GM03348 (cell line): ENCODE data around the gene OR5H2.
A peak's percentile ranks its signal among the peaks of the same experiment; 100 is the strongest.
"Not testable (repeated sequence)": the region's sequence is repeated elsewhere in the genome, so short reads cannot be mapped to it uniquely, and the experiment has no call there.

Experiments
- DNase-seq: peaks from one replicate; pipeline ENCODE4 v3.0.0; 2012; ENCODE audit warnings: low spot score

The OR5H2 gene

DNA sequence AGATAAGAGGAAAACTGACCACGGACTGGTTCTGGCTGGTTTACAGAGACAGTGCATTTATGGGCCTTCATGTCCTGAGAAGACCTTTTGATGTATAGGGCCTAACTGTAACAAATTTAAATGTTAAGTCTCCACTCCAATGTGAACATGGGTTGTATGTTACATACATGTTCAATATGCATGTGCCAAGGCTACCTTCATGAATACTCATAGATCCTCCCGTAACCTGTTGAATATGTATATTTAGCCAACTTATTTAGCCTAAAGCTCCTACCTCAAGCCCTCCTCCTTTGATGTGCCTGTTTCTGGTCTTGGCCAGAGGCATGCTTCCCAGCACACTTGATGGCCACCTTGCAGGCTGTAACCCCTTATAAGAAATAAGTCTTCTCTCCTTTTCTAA lies at the start of gene OR5H2:
TSS of gene OR5H2 (plus strand) at position 301 of the 400 bp plus-strand sequence. CDS start 398 bp downstream, outside the sequence.
- no peak for DNase-seq

- no peak for DNase-seq
These were observed 48.8 kb upstream of the OR5H2 start for GRCh38 chr3:98233468-98233867.

- no peak for DNase-seq
These were observed 42.2 kb upstream of the OR5H2 start for GRCh38 chr3:98240131-98240530.

DNA sequence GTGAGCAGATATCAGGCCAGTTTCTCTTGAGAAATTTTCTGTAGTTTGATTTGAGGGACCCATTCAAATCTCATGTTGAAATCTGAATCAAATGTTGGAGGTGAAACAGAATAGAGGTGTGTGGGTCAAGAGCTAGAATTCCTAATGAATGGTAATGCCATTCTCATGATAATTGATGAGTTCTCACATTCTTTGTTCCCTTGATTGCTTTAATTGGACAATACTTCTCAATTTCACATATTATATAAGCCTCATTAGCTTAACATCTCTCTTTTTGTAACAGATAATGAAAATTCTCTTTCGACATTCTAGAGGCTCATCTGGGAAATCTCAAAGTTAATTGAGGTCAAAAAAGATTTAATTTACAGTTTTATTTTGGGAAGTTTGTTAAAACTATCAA lies 40.1 kb upstream of the OR5H2 start:
- no peak for DNase-seq

GRCh38 chr3:98243843-98244242 lies 38.5 kb upstream of the OR5H2 start:
- no peak for DNase-seq

- DNase-seq = no peak
These were observed 36.2 kb upstream of the OR5H2 start for GRCh38 chr3:98246142-98246541.

GRCh38 chr3:98256026-98256425 lies 26.3 kb upstream of the OR5H2 start:
- not testable (repeated sequence) for DNase-seq

GRCh38 chr3:98259707-98260106 lies 22.6 kb upstream of the OR5H2 start:
- no peak for DNase-seq

GRCh38 chr3:98262046-98262445 lies 20.3 kb upstream of the OR5H2 start:
- DNase-seq = no peak

GRCh38 chr3:98263944-98264343 lies 18.4 kb upstream of the OR5H2 start, which contains the start of gene OR5H6:
Gene OR5H6, plus strand, starts transcription at chr3:98264244. Its CDS starts 89 bp downstream, at chr3:98264333.
- no peak for DNase-seq

- DNase-seq = no peak
These were observed 12.5 kb upstream of the OR5H2 start for GRCh38 chr3:98269846-98270245.

GRCh38 chr3:98272126-98272525 lies 10.2 kb upstream of the OR5H2 start:
- no peak for DNase-seq

- no peak for DNase-seq
These were observed 7.4 kb upstream of the OR5H2 start for GRCh38 chr3:98274914-98275313.

GRCh38 chr3:98290916-98291315 lies 8.6 kb downstream of the OR5H2 start:
- no peak for DNase-seq

DNA sequence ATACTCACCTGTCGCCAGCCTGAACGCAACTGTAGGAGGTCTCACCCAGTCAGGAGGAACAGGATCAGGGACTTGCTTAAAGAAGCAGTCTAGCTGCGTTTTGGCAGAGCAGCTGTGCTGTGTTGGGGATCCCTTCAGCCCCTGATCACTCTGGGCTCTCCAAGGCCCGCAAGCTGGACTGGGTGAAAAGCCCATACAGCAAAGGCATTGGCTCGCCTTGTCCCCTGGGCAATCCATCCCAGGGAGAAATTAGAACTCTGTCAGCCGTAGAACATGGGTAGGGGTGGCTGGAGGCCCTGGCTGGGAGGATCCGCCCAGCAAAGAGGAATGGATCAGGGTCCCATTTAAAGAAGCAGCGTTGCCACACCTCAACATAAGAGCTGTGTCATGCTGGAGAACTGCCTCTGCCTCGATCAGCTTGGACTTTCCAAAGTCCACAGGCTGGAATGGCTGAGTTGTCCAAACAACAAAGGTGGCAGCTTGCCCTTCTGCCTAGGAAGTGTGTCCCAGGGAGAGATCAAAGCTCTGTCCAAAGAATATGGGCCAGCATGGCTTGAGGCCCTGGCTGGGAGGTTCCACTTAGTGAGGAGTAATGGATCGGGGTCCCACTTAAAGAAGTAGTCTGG lies 9.1 kb downstream of the OR5H2 start:
- DNase-seq = no peak

DNA sequence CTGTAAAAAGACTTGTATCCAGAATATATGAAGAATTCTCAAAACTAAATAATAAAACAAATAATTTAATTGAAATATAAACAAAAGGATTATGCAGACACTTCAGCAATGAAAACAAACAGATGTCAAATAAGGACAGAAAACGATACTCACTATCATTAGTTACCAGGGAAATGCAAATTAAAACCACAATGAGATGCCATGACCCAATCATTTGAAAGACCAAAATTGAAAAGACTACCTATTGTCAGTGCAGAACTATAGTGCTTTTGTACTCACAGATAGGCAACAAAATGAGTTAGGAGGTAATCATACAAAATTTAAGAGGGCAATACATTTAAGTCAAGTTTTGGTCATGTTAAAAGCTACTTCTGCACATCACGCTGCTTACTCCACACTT lies 39.8 kb downstream of the OR5H2 start:
- no peak for DNase-seq

DNA sequence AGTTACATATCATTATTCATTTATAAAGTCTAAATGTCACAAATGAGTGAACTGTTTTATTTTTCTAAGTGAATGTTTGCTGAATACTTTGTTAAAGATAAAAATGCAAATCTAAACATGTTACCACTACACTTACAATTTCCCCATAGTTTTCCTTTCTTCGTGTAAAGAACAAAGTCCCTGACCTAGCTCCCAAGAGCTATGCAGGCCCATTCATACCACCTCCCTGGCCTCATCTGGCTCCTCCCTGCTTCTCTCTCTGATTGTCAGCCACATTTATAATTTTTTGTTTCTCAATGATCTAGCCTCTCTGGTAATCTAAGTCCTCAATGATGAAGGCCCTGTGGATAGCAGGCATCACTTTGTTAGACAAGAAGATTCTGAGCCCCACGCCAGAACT lies 40.4 kb downstream of the OR5H2 start:
- DNase-seq = no peak

GRCh38 chr3:98323425-98323824 lies 41.1 kb downstream of the OR5H2 start:
- no peak for DNase-seq

DNA sequence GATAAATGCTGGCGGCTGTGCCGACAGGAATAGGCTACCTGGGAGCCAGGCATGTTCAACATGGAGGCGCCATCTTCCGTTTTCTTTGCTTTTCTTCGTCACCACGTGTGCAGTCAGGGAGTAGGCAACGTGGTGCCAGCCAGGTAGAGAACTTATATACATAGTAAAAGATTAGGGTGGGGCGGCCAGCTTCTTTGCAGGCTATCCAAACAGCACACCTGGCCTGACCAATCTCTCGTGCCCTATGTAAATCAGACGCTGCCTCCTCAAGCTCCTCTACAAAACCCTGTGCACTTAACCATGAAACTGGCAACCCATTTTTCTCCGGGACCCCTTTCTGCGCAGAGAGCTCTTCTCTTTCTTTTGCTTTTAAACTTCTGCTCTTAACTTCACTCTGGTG lies 42.8 kb downstream of the OR5H2 start:
- DNase-seq = no peak

- no peak for DNase-seq
These were observed 44.0 kb downstream of the OR5H2 start for GRCh38 chr3:98326105-98326893.

GRCh38 chr3:98326945-98327344 lies 44.6 kb downstream of the OR5H2 start:
- no peak for DNase-seq

DNA sequence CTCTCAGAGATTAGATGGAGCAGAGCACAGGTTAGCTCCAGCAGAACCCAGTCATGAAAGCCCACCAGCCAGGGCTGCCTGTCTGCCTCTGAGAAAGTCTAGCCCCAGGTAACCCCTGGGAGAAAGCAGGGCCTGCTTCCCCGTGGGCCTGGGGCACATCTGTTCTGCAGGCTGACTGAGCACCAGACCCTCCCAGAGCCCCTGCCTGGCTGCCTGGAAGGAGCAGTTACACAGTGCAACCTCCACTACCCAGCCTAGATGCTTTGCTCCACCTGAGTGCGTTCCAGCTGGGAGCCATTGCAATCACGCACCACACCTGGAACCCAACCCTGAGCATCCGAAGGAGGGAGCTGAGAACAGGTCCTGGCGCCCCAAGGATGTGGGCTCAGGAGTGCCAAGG lies 46.6 kb downstream of the OR5H2 start:
- no peak for DNase-seq

GRCh38 chr3:98329392-98330124 lies 47.3 kb downstream of the OR5H2 start:
- peak; percentile 66 for DNase-seq
